PC-9 (cell line): Measurements from ENCODE around the gene SMOC2. TPM values are rescaled to one million over a fixed set of nuclear protein-coding genes. Genes with fewer than 3 reads are reported as not detected.

Experiments
- BruUV-seq: library from RNA; stranded (reverse); fragments of 400-500 nt; replicated peaks from 2 replicates; lab custom pipeline; 2021; lab: Mats Ljungman, UMichigan
- CTCF ChIA-PET: fragments of 300-600 bp; sonication (Branson Sonifier 250); formaldehyde crosslinking; loops from one replicate; lab custom pipeline; 2022; ENCODE audit warnings: antibody characterized with exemption; lab: Charles Lee
- POLR2A ChIA-PET: fragments of 300-600 bp; sonication (Branson Sonifier 250); formaldehyde crosslinking; loops from one replicate; lab custom pipeline; 2022; ENCODE audit warnings: antibody characterized with exemption; ENCODE audit not compliant: unreplicated experiment; lab: Charles Lee
- DNase-seq, 2 experiments: peaks; one replicate each; pipeline versions ENCODE4 v3.0.0 to v3.0.0-alpha.2; 2015 to 2022; ENCODE audit warnings: mixed read lengths in 1 of 2
- H2AFZ ChIP-seq: fragments of 200-600 bp; sonication (generic); 2 replicates; pipeline ENCODE4 v1.8.1; 2017; ENCODE audit warnings: antibody characterized with exemption
- H3F3A ChIP-seq: fragments of 200-600 bp; sonication (generic); 2 replicates; pipeline ENCODE4 v1.8.1; 2017; ENCODE audit warnings: antibody characterized with exemption, mild to moderate bottlenecking, low read depth; ENCODE audit not compliant: insufficient read depth
- H3K27ac ChIP-seq: fragments of 200-600 bp; sonication (generic); 2 replicates; pipeline ENCODE4 v1.6.1; 2016; ENCODE audit warnings: mixed run types
- H3K27me3 ChIP-seq: fragments of 200-600 bp; sonication (generic); 2 replicates; pipeline ENCODE4 v1.6.1; 2016; ENCODE audit warnings: low read depth, mixed run types; ENCODE audit not compliant: insufficient read depth
- H3K36me3 ChIP-seq: fragments of 200-600 bp; sonication (generic); 2 replicates; pipeline ENCODE4 v1.6.1; 2016; ENCODE audit warnings: low read depth, mixed run types
- H3K4me1 ChIP-seq: fragments of 200-600 bp; sonication (generic); replicated peaks from 2 replicates; pipeline ENCODE4 v1.6.1; 2016; ENCODE audit warnings: mixed run types; ENCODE audit not compliant: insufficient read depth
- H3K4me2 ChIP-seq: fragments of 200-600 bp; sonication (generic); 2 replicates; pipeline ENCODE4 v1.6.1; 2017; ENCODE audit warnings: mixed run types
- H3K4me3 ChIP-seq: fragments of 200-600 bp; sonication (generic); 2 replicates; pipeline ENCODE4 v1.6.1; 2016; ENCODE audit warnings: mixed run types
- H3K79me2 ChIP-seq: fragments of 200-600 bp; sonication (generic); 2 replicates; pipeline ENCODE4 v1.6.1; 2017; ENCODE audit warnings: low read depth, mixed run types
- H3K9me2 ChIP-seq: fragments of 200-600 bp; sonication (generic); 2 replicates; pipeline ENCODE4 v1.8.1; 2017; ENCODE audit warnings: mild to moderate bottlenecking; ENCODE audit not compliant: insufficient read depth
- H3K9me3 ChIP-seq: fragments of 200-600 bp; sonication (generic); 2 replicates; pipeline ENCODE4 v1.8.1; 2016; ENCODE audit warnings: low read depth; ENCODE audit not compliant: insufficient read depth
- H4K20me1 ChIP-seq: fragments of 200-600 bp; sonication (generic); 2 replicates; pipeline ENCODE4 v1.8.1; 2017; ENCODE audit not compliant: insufficient read depth
- EZH2 ChIP-seq: fragments of 200-600 bp; sonication (generic); IDR thresholded peaks from 2 replicates; pipeline ENCODE4 v1.8.0; 2017; ENCODE audit warnings: antibody characterized with exemption, low read depth
- intact Hi-C: fragments of 100-400 bp; cut with micrococcal nuclease; formaldehyde crosslinking; loops from one replicate; pipeline ENCODE4 v1.10.0; 2022; ENCODE audit not compliant: unreplicated experiment
- total RNA-seq: library from RNA; stranded (reverse); gene quantifications from 2 replicates; pipeline ENCODE4 v1.2.3, GENCODE V29; 2021
- TF ChIP-seq, protein P1 (sequence below): fragments of 200-600 bp; sonication (generic); conservative IDR thresholded peaks from 2 replicates; pipeline ENCODE4 v1.6.1; 2017; ENCODE audit warnings: mixed run types, antibody characterized with exemption, mild to moderate bottlenecking, moderate library complexity

Gene SMOC2
- total RNA-seq, 1 experiment from 2014 or later, result not detected

- POLR2A ChIA-PET, result no interaction called here
- no peaks in the 10 kb centered on the region for H4K20me1 ChIP-seq
- intact Hi-C loops, result no loop called here
- H3K9me2 ChIP-seq, result no peaks in the 10 kb centered on the region
- TF ChIP-seq, protein P1, sequence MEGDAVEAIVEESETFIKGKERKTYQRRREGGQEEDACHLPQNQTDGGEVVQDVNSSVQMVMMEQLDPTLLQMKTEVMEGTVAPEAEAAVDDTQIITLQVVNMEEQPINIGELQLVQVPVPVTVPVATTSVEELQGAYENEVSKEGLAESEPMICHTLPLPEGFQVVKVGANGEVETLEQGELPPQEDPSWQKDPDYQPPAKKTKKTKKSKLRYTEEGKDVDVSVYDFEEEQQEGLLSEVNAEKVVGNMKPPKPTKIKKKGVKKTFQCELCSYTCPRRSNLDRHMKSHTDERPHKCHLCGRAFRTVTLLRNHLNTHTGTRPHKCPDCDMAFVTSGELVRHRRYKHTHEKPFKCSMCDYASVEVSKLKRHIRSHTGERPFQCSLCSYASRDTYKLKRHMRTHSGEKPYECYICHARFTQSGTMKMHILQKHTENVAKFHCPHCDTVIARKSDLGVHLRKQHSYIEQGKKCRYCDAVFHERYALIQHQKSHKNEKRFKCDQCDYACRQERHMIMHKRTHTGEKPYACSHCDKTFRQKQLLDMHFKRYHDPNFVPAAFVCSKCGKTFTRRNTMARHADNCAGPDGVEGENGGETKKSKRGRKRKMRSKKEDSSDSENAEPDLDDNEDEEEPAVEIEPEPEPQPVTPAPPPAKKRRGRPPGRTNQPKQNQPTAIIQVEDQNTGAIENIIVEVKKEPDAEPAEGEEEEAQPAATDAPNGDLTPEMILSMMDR, result no peak
- no peak for TF ChIP-seq EZH2
- H3K36me3 ChIP-seq, result no peaks in the 10 kb centered on the region
- H3K4me3 ChIP-seq, result no peak overlapping the region
- CTCF ChIA-PET, result no interaction called here
- H3F3A ChIP-seq, result no peaks in the 10 kb centered on the region
- no TSS peak for BruUV-seq
- H2AFZ ChIP-seq, result no peak overlapping the region
- H3K27me3 ChIP-seq, result peaks cover 30% of the 10 kb centered on the region
- no peaks in the 10 kb centered on the region for H3K79me2 ChIP-seq
- DNase-seq, result no peak
- no peaks in the 10 kb centered on the region for H3K9me3 ChIP-seq
- no peak overlapping the region for H3K4me2 ChIP-seq
- H3K27ac ChIP-seq, result no peak overlapping the region
- no peaks in the 10 kb centered on the region for H3K4me1 ChIP-seq
Measured at GRCh38 chr6:168603234-168603633, 162.2 kb downstream of the SMOC2 start.

GRCh38 chr6:168605964-168606363 is 165.0 kb downstream of the SMOC2 start:
- BruUV-seq, result no TSS peak

DNA sequence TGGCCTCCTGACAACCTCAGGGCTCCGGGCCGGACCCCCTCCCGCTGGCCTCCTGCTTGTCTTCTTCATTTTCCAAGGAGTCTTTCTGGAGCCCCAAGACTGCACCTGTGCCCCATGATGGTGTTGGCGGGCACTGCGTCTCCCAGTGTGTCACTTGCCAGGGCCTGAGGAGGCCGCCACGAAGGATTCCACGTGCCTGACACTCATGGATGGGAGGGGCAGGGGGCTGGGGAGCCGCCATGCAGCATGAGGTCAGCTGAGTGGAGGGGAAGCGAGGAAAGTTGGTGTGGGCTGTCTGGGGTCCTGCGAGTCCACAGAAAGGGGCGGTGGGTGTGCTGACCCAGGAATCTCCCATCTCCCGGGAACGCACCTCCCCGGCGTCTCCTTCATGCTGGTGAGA is 165.7 kb downstream of the SMOC2 start:
- intact Hi-C loops, result no loop called here
- no TSS peak for BruUV-seq

More at GRCh38 chr6:168605964-168606363, 165.0 kb downstream of the SMOC2 start:
- Histone ChIP-seq H2AFZ (no peak overlapping the region), H3K9me3 (no peaks in the 10 kb centered on the region), H3K4me2 (no peak overlapping the region), H3K79me2 (no peaks in the 10 kb centered on the region), H4K20me1 (no peaks in the 10 kb centered on the region), H3K27ac (no peak overlapping the region), H3K4me3 (no peak overlapping the region), H3K4me1 (no peaks in the 10 kb centered on the region), H3K9me2 (no peaks in the 10 kb centered on the region; the same call in 1 of the 2 replicates), H3F3A (no peaks in the 10 kb centered on the region), H3K36me3 (no peaks in the 10 kb centered on the region), H3K27me3 (peaks cover 21% of the 10 kb centered on the region)
- TF ChIP-seq, protein P1, result no peak
- no peak for TF ChIP-seq EZH2
- intact Hi-C loops, result no loop called here
- ChIA-PET CTCF (no interaction called here), POLR2A (no interaction called here)
- no peak for DNase-seq

More for the DNA sequence above, 165.7 kb downstream of the SMOC2 start:
- H3K4me1 ChIP-seq, result no peaks in the 10 kb centered on the region
- no peak overlapping the region for H2AFZ ChIP-seq
- DNase-seq, result no peak
- no peaks in the 10 kb centered on the region for H3K36me3 ChIP-seq
- TF ChIP-seq, protein P1, result no peak
- no peak for TF ChIP-seq EZH2
- H3K9me2 ChIP-seq, result no peaks in the 10 kb centered on the region; the same call in 1 of the 2 replicates
- no peaks in the 10 kb centered on the region for H3K79me2 ChIP-seq
- H3K9me3 ChIP-seq, result no peaks in the 10 kb centered on the region
- POLR2A ChIA-PET, result no interaction called here
- no peaks in the 10 kb centered on the region for H3F3A ChIP-seq
- H3K27me3 ChIP-seq, result peaks cover 16% of the 10 kb centered on the region
- CTCF ChIA-PET, result no interaction called here
- H3K27ac ChIP-seq, result no peak overlapping the region
- H3K4me3 ChIP-seq, result no peak overlapping the region
- H4K20me1 ChIP-seq, result no peaks in the 10 kb centered on the region
- no peak overlapping the region for H3K4me2 ChIP-seq
